Limb (tissue), 2 donors: ENCODE measurements around the gene PDGFA.

ENCODE experiments used
- DNase-seq, 2 donors: peaks; one replicate each; pipeline ENCODE4 v3.0.0-alpha.2; 2016; ENCODE audit errors: extremely low spot score in 2 of 2

PDGFA gene

GRCh38 chr7:537911-538634 lies 18.4 kb upstream of the PDGFA start:
- no peak for DNase-seq

GRCh38 chr7:536231-536630 lies 16.6 kb upstream of the PDGFA start:
- DNase-seq: no peak

GRCh38 chr7:534959-535358 lies 15.3 kb upstream of the PDGFA start:
- DNase-seq: no peak

- DNase-seq: no peak
These were observed 14.4 kb upstream of the PDGFA start for GRCh38 chr7:534075-534474.

- no peak for DNase-seq
These were observed 13.6 kb upstream of the PDGFA start for GRCh38 chr7:533266-533665.

GRCh38 chr7:532379-533143 lies 12.9 kb upstream of the PDGFA start:
- no peak for DNase-seq

GRCh38 chr7:531777-532176 lies 12.1 kb upstream of the PDGFA start:
- DNase-seq: no peak

- DNase-seq: no peak
These were observed 8.8 kb upstream of the PDGFA start for GRCh38 chr7:528451-528850.

- no peak for DNase-seq
These were observed 8.1 kb upstream of the PDGFA start for GRCh38 chr7:527723-528122.

GRCh38 chr7:526460-527034 lies 6.9 kb upstream of the PDGFA start:
- no peak for DNase-seq

- DNase-seq: no peak
These were observed 6.1 kb upstream of the PDGFA start for GRCh38 chr7:525740-526139.

GRCh38 chr7:524800-525199 lies 5.2 kb upstream of the PDGFA start:
- DNase-seq: no peak

- no peak for DNase-seq
These were observed 4.0 kb upstream of the PDGFA start for GRCh38 chr7:523347-524336.

- no peak for DNase-seq
These were observed 3.3 kb upstream of the PDGFA start for GRCh38 chr7:522951-523314.

GRCh38 chr7:522071-522950 lies 2.7 kb upstream of the PDGFA start:
- peak in 1 of 2 donors; percentile 53 for DNase-seq

GRCh38 chr7:521221-522070 lies 1.8 kb upstream of the PDGFA start:
- peak; percentile 66 to 81 for DNase-seq

GRCh38 chr7:520503-521161 lies 986 bp upstream of the PDGFA start:
- no peak for DNase-seq

- peak; percentile 55 to 87 for DNase-seq
These were observed 789 bp downstream of the PDGFA start for GRCh38 chr7:518630-519483.
